HUES48 (cell line): Measurements from ENCODE around the gene RXRA.

Experiments
- H3K27ac ChIP-seq: one replicate; pipeline ENCODE4 v1.7.0; 2013; ENCODE audit warnings: low read depth, low read length, inconsistent platforms
- H3K27me3 ChIP-seq: 2 replicates; pipeline ENCODE4 v1.6.1; 2013; ENCODE audit warnings: mild to moderate bottlenecking, low read length; ENCODE audit not compliant: control insufficient read depth, insufficient read depth
- H3K36me3 ChIP-seq: 2 replicates; pipeline ENCODE4 v1.6.1; 2013; ENCODE audit warnings: low read length; ENCODE audit not compliant: control insufficient read depth, insufficient read depth
- H3K4me1 ChIP-seq: 2 replicates; pipeline ENCODE4 v1.6.1; 2013; ENCODE audit warnings: mild to moderate bottlenecking, low read length; ENCODE audit not compliant: control insufficient read depth, insufficient read depth
- H3K4me3 ChIP-seq: 2 replicates; pipeline ENCODE4 v1.5.1; 2013; ENCODE audit warnings: mild to moderate bottlenecking, low read depth, low read length
- H3K9ac ChIP-seq: 2 replicates; pipeline ENCODE4 v1.6.1; 2013; ENCODE audit warnings: mild to moderate bottlenecking, low read depth, low read length, moderate library complexity
- H3K9me3 ChIP-seq: 2 replicates; pipeline ENCODE4 v1.6.1; 2013; ENCODE audit warnings: low read length; ENCODE audit not compliant: control insufficient read depth, insufficient read depth

The RXRA gene

DNA sequence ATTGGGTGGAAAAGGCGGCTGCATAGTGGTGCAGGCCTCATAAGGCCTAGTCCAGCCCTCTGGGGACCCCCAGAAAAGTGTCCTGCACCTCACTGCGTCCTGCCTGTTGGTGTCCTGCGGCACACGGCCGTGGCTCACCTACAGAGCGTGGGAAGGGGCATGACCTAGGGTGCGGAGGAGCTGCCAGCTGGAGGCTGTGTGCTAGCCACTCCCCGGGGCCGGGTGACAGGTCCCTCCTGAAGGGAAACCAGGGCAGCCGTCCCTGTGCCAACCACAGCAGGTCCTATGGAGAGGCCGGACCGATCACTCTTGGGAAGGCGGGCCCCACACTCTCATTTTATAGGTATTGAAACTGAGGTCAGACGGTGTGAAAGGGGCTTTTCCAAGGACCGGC is 150.7 kb downstream of the RXRA start:
- H3K9ac ChIP-seq: no peak overlapping the region
- H3K4me3 ChIP-seq: no peak overlapping the region
- no peaks in the 10 kb centered on the region for H3K4me1 ChIP-seq
- H3K27me3 ChIP-seq: no peaks in the 10 kb centered on the region
- no peaks in the 10 kb centered on the region for H3K9me3 ChIP-seq
- H3K36me3 ChIP-seq: no peaks in the 10 kb centered on the region
- no peak overlapping the region for H3K27ac ChIP-seq

DNA sequence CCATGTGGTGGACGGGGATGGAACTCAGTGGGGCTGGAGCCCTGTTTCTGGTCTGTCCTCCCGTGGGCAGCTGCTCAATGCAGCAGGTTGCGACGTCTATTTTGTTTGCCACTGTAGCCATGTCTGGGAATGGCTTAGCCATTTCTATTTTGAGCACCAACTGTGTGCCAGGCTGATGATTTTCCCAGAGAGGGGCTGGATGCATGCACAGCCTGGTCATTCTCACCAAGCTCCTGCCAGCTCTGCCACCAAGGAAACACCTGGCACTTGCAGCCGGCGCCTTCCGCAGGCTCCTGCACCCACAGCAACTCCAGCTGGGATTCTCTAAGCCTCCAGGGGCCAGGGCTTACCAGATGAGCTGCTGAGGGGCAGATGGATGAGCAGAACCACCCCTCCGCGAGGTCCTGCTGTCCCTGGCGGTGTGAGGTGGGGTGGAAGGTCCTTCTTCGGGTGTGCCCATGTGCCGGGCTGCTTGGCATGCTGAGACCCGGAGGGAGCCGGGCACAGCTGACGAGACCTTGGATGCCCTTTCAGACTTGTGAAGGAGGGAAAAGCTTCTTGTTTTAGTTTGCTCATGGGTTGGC is 151.2 kb downstream of the RXRA start:
- Histone ChIP-seq H3K9ac (no peak overlapping the region), H3K36me3 (no peaks in the 10 kb centered on the region), H3K4me3 (no peak overlapping the region), H3K27me3 (no peaks in the 10 kb centered on the region), H3K9me3 (no peaks in the 10 kb centered on the region), H3K27ac (no peak overlapping the region), H3K4me1 (no peaks in the 10 kb centered on the region)

DNA sequence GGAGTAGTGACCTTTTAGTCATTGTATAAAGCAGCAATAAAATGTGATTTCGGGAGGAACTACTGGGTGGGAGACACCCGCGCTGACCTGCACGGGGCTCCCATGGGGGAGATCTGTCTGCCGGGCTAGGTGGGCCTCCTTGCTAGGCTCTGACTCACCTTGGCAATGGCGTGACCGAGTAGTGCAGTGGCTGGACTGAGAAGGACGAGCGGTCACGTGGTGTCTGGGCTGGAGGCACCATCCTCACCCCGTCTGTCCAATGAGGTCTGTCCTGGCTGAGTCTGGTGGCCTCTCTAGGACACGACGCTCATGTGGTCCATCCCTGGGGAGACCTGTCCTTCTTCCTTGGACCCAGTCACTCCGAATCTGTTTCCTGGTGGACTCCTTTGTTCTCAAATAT is 151.7 kb downstream of the RXRA start:
- H3K4me1 ChIP-seq: no peaks in the 10 kb centered on the region

DNA sequence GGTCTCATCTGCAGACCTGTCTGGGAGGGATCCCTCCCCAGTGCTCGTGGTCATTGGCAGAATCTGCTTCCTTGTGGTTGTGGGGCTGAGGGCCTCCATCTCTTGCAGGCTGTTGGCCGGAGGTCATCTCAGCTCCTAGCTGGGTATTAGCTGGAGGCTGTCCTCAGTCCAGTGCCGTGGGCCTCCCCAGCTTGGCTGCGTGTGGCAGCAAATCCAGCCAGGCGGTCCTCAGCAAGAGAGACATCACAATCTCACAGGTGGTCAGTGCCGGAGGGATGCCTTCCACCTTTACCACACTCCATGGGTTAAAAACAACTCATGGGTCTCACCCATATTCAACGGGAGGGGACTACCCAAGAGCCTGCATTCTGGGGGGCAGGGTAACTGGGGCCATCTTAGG is 155.5 kb downstream of the RXRA start:
- H3K36me3 ChIP-seq: no peaks in the 10 kb centered on the region
- H3K27ac ChIP-seq: no peak overlapping the region
- no peaks in the 10 kb centered on the region for H3K9me3 ChIP-seq
- no peak overlapping the region for H3K4me3 ChIP-seq
- no peaks in the 10 kb centered on the region for H3K27me3 ChIP-seq
- no peak overlapping the region for H3K9ac ChIP-seq
- no peaks in the 10 kb centered on the region for H3K4me1 ChIP-seq

More for the DNA sequence above, 151.7 kb downstream of the RXRA start:
- H3K9ac ChIP-seq: no peak overlapping the region
- H3K9me3 ChIP-seq: no peaks in the 10 kb centered on the region
- H3K4me3 ChIP-seq: no peak overlapping the region
- H3K27ac ChIP-seq: no peak overlapping the region
- H3K36me3 ChIP-seq: no peaks in the 10 kb centered on the region
- H3K27me3 ChIP-seq: no peaks in the 10 kb centered on the region

DNA sequence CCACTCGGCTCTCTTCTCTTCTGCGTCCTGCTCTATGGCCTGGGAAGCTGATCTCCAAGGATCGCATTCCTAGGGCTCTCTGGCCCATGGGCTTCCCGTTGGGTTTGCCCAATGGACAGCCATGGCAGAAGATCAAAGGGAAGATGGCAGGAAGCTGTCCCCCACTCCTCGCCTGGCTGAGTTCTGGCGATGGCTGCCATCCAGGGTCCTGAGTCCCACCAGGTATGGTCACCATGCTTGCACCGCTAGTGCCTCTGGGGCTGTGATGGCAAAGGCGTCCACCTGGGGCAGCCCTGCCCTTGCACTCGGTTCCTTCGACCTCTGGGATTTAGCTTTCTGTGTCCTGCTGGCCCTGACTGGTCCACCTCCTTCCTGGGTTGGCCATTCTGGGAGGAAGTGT is 156.0 kb downstream of the RXRA start:
- Histone ChIP-seq H3K36me3 (no peaks in the 10 kb centered on the region), H3K4me3 (no peak overlapping the region), H3K9ac (no peak overlapping the region), H3K27me3 (no peaks in the 10 kb centered on the region), H3K9me3 (no peaks in the 10 kb centered on the region), H3K27ac (no peak overlapping the region), H3K4me1 (no peaks in the 10 kb centered on the region)

DNA sequence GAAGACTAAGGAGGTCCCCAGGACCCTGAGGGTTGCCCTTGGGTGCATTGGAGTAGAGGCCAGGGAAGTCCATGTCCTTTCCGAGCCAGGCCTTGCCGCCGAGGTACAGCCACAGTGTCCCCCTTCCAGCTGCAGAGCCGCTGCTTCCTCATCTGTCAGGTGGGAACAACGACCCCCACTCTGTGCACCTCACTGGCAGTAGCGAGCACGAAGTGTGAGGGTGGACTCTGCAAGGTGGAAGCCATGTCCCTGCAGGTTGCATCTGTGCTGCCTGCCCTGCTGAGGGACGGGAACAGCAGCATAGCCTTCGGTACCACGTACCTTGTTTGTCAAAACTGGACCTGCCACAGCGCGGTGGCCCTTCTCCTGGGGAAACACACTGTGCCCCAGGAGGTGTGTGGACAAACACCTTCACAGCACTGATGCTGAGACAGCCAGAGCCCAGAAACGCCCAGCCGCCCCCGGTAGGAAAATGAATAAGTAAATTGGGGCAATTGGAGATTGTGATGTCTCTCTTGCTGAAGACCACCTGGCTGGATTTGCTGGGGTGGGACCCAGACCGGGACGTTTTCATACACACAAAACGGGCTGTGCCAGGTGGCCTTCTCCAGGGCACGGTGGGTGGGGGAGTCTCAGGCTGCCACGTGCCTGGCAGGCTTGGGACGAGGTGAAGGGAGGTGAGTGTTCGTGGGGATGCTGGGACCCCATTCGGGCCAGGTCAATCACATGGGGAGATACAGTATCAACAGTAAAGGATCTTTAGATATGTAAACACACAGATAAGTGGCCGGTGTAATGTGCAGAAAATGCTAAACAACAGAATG is 157.3 kb downstream of the RXRA start:
- H3K4me3 ChIP-seq: no peak overlapping the region
- no peaks in the 10 kb centered on the region for H3K4me1 ChIP-seq
- H3K9me3 ChIP-seq: no peaks in the 10 kb centered on the region
- no peaks in the 10 kb centered on the region for H3K27me3 ChIP-seq
- H3K36me3 ChIP-seq: no peaks in the 10 kb centered on the region
- H3K9ac ChIP-seq: no peak overlapping the region
- H3K27ac ChIP-seq: no peak overlapping the region

DNA sequence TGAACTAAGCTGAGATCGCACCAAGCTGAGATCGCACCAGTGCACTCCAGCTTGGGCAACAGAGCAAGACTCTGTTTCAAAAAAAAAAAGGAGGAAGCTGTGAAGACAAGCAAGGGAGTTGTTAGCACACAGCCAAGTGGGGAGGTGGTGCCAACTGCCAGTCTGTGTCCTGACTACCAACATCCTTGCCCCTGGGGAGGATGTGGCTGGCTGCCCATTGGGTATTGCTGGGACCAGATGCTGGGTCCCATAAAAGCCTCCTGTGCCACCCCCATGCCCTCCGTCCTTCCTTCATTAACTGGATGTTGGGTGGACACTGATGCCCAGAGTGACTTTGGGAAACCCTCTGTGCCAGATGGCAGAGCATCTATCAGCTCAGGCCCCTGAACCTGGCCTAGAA is 158.2 kb downstream of the RXRA start:
- no peak overlapping the region for H3K4me3 ChIP-seq
- H3K9ac ChIP-seq: no peak overlapping the region
- H3K27me3 ChIP-seq: no peaks in the 10 kb centered on the region
- H3K27ac ChIP-seq: no peak overlapping the region
- no peaks in the 10 kb centered on the region for H3K36me3 ChIP-seq
- no peaks in the 10 kb centered on the region for H3K4me1 ChIP-seq
- no peaks in the 10 kb centered on the region for H3K9me3 ChIP-seq

DNA sequence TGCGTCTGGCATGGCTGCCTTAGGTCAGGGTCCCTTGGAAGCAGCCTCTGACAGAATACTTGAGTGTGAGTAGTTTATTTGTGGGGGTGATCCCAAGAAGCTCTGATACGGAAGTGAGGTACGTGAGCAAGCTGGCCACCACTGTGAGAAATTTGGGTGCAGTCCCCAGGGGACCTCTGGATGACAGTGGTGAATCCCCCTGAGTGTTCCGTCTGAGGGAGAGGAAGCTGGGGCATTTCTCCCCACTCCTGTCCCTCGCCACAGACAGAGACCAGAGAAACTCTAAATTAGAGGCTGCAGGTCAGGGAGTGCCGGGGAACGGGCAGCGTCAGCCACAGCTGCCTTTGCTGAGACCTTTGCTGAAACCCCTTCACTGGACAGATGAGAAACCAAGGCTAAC is 159.4 kb downstream of the RXRA start:
- Histone ChIP-seq H3K27ac (no peak overlapping the region), H3K27me3 (no peaks in the 10 kb centered on the region), H3K9ac (no peak overlapping the region), H3K36me3 (no peaks in the 10 kb centered on the region), H3K9me3 (no peaks in the 10 kb centered on the region), H3K4me3 (no peak overlapping the region), H3K4me1 (no peaks in the 10 kb centered on the region)

DNA sequence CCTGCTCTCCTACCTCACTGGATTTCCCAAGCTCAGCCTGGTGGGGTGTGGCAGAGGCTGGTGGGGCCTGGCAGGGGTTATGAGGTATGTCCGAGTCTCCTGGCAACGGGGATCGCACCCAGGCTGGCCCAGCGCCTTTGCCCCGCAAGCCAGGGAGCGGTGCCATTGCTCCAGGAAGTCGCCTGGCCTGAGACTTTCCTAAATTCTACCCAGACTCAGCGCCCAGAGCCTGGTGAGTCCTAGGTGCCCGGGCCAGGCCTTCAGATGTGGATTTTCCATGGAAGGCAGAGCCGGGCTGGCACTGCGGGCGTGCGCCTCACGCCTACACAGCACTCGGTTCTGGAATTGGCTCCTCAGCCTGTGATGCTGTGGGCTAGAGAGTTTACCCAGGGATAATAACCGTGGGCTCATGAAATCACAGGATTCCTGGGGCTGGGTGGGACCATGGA is 159.9 kb downstream of the RXRA start:
- H3K4me1 ChIP-seq: no peaks in the 10 kb centered on the region
- no peaks in the 10 kb centered on the region for H3K36me3 ChIP-seq
- H3K9ac ChIP-seq: no peak overlapping the region
- no peaks in the 10 kb centered on the region for H3K27me3 ChIP-seq
- no peak overlapping the region for H3K4me3 ChIP-seq
- no peaks in the 10 kb centered on the region for H3K9me3 ChIP-seq
- H3K27ac ChIP-seq: no peak overlapping the region

DNA sequence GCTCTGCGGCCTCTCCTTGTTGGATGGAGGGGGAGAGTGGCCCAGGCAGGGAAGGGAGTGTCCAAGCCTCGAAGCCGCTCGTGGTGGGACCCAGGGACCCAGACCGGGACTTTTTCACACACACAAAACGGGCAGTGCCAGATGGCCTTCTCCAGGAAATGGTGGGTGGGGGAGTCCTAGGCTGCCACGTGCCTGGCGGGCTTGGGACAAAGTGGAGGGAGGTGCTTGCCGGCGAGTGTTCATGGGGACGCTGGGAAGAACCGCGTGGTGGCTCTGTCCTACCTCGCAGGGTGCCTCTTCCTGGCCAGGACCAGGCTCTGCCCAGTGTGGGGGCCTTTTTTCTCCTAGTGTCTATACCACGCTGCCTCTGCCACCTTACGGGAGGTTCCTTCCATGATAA is 160.3 kb downstream of the RXRA start:
- Histone ChIP-seq H3K9me3 (no peaks in the 10 kb centered on the region), H3K27me3 (no peaks in the 10 kb centered on the region), H3K4me3 (no peak overlapping the region), H3K9ac (no peak overlapping the region), H3K36me3 (no peaks in the 10 kb centered on the region), H3K4me1 (no peaks in the 10 kb centered on the region), H3K27ac (no peak overlapping the region)
